ENCODE results near the gene MAD2L1BP. TPM values are rescaled to one million over a fixed set of nuclear protein-coding genes. Genes with fewer than 3 reads are reported as not detected.

MAD2L1BP gene
- total and polyA plus RNA-seq, 2 of the 13 experiments (the other 11 are each of a cell fraction or from before 2014, with no cell fraction given) = 54.2 to 55.5 TPM

DNA sequence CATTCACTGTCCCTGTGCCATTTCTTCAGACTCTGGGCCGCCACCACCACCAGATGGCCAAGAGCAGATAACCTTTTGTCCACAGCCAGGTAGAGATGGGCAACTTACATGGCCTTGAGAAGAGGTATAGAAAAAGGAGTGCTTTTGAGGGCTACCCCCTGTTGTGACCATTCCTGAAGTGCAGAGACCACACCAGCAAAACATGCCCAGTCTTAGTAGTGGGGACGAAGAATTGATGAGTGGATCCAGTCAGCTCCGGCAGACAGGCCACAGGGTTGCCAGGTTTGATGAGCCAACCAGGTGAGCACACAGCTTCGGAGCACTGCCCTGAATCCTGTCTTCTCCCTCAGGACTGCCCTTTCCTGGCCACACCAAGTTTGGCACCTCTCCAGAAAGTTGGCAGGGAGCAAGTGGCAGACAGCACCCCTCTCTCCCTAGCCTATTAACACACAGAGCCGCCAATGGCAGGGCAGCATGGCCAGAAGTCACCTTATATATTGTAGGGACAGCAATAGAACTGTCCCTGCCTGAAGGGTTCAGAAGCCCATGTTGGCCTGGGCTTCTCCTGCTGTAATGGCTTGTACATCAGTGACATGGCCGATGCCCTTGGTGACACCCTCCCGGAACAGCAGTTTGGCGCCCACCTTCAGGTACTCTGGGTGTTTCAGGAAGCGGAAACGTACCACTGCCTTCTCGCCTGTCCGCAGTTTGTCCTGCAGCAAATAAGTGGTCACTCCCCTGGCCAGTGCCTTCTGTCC lies 14.4 kb upstream of the MAD2L1BP start:
- CTCF ChIA-PET (ENCODE audit: low intra/inter-chr PET ratio, low total read pairs) = no interaction called here
- H3K36me3 ChIP-seq (replicated peaks in 1 of 2; ENCODE audit: control insufficient read depth in 1 of 2, insufficient read depth in 2 of 2, low read length in 2 of 2) = peaks cover 44 to 59% of the 10 kb centered on the region in 2 experiments
- no peak overlapping the region for H3K27ac ChIP-seq (ENCODE audit: extremely low read length, insufficient read depth, low read length)
- TF ChIP-seq ZNF350 (CRISPR knock-in tag; IDR thresholded peaks at IDR 0.05; ENCODE audit: borderline replicate concordance, low read depth) = 0 out of 2 replicates have a peak, but pooled peaks have one; percentile 12
- peak; percentile 28; the same call in 1 of the 2 replicates for TF ChIP-seq POLR2G (IDR thresholded peaks at IDR 0.05; ENCODE audit: low read depth, low read length)
- no peak for TF ChIP-seq SMYD3 (CRISPR knock-in tag; IDR thresholded peaks at IDR 0.05)
- TF ChIP-seq RBFOX2 (IDR thresholded peaks at IDR 0.05; ENCODE audit: low read depth, low read length) = peak; percentile 24; the same call in 1 of the 2 replicates
- TF ChIP-seq ZNF382 (CRISPR knock-in tag; IDR thresholded peaks at IDR 0.05; ENCODE audit: borderline replicate concordance) = no peak
- TF ChIP-seq MYNN (CRISPR knock-in tag; IDR thresholded peaks at IDR 0.05; ENCODE audit: low read depth) = no peak
- TF ChIP-seq NFKB2 (CRISPR knock-in tag; IDR thresholded peaks at IDR 0.05; ENCODE audit: borderline replicate concordance) = 0 out of 2 replicates have a peak, but pooled peaks have one; percentile 30
- TF ChIP-seq KDM3A (CRISPR knock-in tag; IDR thresholded peaks at IDR 0.05; ENCODE audit: low read depth) = no peak
- TF ChIP-seq, protein P1, sequence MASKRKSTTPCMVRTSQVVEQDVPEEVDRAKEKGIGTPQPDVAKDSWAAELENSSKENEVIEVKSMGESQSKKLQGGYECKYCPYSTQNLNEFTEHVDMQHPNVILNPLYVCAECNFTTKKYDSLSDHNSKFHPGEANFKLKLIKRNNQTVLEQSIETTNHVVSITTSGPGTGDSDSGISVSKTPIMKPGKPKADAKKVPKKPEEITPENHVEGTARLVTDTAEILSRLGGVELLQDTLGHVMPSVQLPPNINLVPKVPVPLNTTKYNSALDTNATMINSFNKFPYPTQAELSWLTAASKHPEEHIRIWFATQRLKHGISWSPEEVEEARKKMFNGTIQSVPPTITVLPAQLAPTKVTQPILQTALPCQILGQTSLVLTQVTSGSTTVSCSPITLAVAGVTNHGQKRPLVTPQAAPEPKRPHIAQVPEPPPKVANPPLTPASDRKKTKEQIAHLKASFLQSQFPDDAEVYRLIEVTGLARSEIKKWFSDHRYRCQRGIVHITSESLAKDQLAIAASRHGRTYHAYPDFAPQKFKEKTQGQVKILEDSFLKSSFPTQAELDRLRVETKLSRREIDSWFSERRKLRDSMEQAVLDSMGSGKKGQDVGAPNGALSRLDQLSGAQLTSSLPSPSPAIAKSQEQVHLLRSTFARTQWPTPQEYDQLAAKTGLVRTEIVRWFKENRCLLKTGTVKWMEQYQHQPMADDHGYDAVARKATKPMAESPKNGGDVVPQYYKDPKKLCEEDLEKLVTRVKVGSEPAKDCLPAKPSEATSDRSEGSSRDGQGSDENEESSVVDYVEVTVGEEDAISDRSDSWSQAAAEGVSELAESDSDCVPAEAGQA (IDR thresholded peaks at IDR 0.05; ENCODE audit: low read depth) = no peak
- TF ChIP-seq, protein P1 (CRISPR knock-in tag; IDR thresholded peaks at IDR 0.05; ENCODE audit: borderline replicate concordance) = no peak
- no peak for TF ChIP-seq ZKSCAN8 (CRISPR knock-in tag; IDR thresholded peaks at IDR 0.05; ENCODE audit: borderline replicate concordance)
- TF ChIP-seq POLR2AphosphoS5 (IDR thresholded peaks at IDR 0.05; ENCODE audit: low read depth, low read length) = peak; percentile 33; the same call in 1 of the 2 replicates
- TF ChIP-seq POLR2A (IDR thresholded peaks at IDR 0.05; ENCODE audit: insufficient read depth in 1 of 2, low read depth in 2 of 2, low read length in 2 of 2) = peak in 1 of 2 experiments; percentile 33; a peak in 2 of 4 replicates
- no peak for TF ChIP-seq ZNF572 (CRISPR knock-in tag; IDR thresholded peaks at IDR 0.05)
- WGBS (ENCODE audit: low lambda C conversion rate) = 97% methylated on average over 11 of the region's 12 CpGs
- H3K9me3 ChIP-seq (ENCODE audit: low read length) = no peaks in the 10 kb centered on the region
- ATAC-seq = no peak
- H3K27me3 ChIP-seq (ENCODE audit: control insufficient read depth in 1 of 2, insufficient read depth in 2 of 2, low read length in 2 of 2) = no peaks in the 10 kb centered on the region
- no peaks in the 10 kb centered on the region for H3K79me2 ChIP-seq (ENCODE audit: insufficient read depth, low read length)
- intact Hi-C loops (cut with micrococcal nuclease; ENCODE audit: unreplicated experiment) (no loop called here), in situ Hi-C loops (cut with HindIII; ENCODE audit: extremely low pct_ligation_motif_present, low pct_unique_long_range_greater_than_20kb) (no loop called here)
- H4K20me1 ChIP-seq (ENCODE audit: insufficient read depth, low read length) = no peaks in the 10 kb centered on the region
- no peak overlapping the region for H3K9ac ChIP-seq (ENCODE audit: insufficient read depth, low read depth, low read length)
- no peak for FAIRE-seq
- POLR2A ChIA-PET = interaction anchor here (1.5 to 4.5 kb wide), 2 partner anchors 8 to 46 kb away, joined by 3 to 50 read pairs; partner anchors contain the start of gene GTPBP2
- no peak overlapping the region for H3K4me3 ChIP-seq (replicated peaks in 1 of 3; ENCODE audit: insufficient read depth in 1 of 3, low read depth in 2 of 3, low read length in 3 of 3)
- H2AFZ ChIP-seq (ENCODE audit: low read length) = no peak overlapping the region
- H3K4me1 ChIP-seq (ENCODE audit: insufficient read depth, low read length) = peaks cover 11% of the 10 kb centered on the region; the same call in 1 of the 2 replicates
- DNase-seq (ENCODE audit: low spot score) = no peak
- no TSS peak for BruUV-seq (replicated peaks)
- no peak overlapping the region for H3K4me2 ChIP-seq (ENCODE audit: low read depth, low read length)
